ENCODE measurements around the gene TMEM121.

Gene TMEM121

GRCh38 chr14:105525861-105526775, at the start of gene TMEM121:
Gene TMEM121, plus strand, starts transcription at chr14:105526583. Its CDS starts 2,252 bp downstream, at chr14:105528835.
- no peak for DNase-seq

- DNase-seq = no peak
Measured at GRCh38 chr14:105476831-105477659, 49.3 kb upstream of the TMEM121 start.

- DNase-seq = no peak
Measured at GRCh38 chr14:105477660-105478397, 48.6 kb upstream of the TMEM121 start.

- no peak for DNase-seq
Measured at GRCh38 chr14:105478398-105479251, 47.8 kb upstream of the TMEM121 start.

GRCh38 chr14:105479431-105480158, 46.8 kb upstream of the TMEM121 start:
- no peak for DNase-seq

- DNase-seq = no peak
Measured at GRCh38 chr14:105480199-105480746, 46.1 kb upstream of the TMEM121 start.

- DNase-seq = peak; percentile 90
Measured at GRCh38 chr14:105480807-105481801, 45.3 kb upstream of the TMEM121 start.

- peak; percentile 97 for DNase-seq
Measured at GRCh38 chr14:105481886-105482457, 44.4 kb upstream of the TMEM121 start.

- no peak for DNase-seq
Measured at GRCh38 chr14:105482486-105483110, 43.8 kb upstream of the TMEM121 start.

- DNase-seq = no peak
Measured at GRCh38 chr14:105483300-105484068, 42.9 kb upstream of the TMEM121 start.

GRCh38 chr14:105484069-105484996, 42.0 kb upstream of the TMEM121 start:
- DNase-seq = no peak

GRCh38 chr14:105484997-105485393, 41.4 kb upstream of the TMEM121 start:
- no peak for DNase-seq

GRCh38 chr14:105485739-105486162, 40.6 kb upstream of the TMEM121 start:
- peak; percentile 56 for DNase-seq

GRCh38 chr14:105486163-105486973, 40.0 kb upstream of the TMEM121 start, which contains the start of gene CRIP1:
Gene CRIP1, plus strand, starts transcription at chr14:105486886. Its CDS starts 374 bp downstream, at chr14:105487260.
- no peak for DNase-seq

GRCh38 chr14:105486974-105487448, 39.4 kb upstream of the TMEM121 start:
- DNase-seq = peak; percentile 63
